HG03565 (cell line): Measurements from ENCODE around the gene SHFL.

Experiments used
- ATAC-seq: cut with Tn5 transposase; IDR thresholded peaks from one replicate; pipeline ENCODE4 v1.9.1; 2021; ENCODE audit warnings: mild to moderate bottlenecking, moderate library complexity; ENCODE audit not compliant: unreplicated experiment

The SHFL gene

DNA sequence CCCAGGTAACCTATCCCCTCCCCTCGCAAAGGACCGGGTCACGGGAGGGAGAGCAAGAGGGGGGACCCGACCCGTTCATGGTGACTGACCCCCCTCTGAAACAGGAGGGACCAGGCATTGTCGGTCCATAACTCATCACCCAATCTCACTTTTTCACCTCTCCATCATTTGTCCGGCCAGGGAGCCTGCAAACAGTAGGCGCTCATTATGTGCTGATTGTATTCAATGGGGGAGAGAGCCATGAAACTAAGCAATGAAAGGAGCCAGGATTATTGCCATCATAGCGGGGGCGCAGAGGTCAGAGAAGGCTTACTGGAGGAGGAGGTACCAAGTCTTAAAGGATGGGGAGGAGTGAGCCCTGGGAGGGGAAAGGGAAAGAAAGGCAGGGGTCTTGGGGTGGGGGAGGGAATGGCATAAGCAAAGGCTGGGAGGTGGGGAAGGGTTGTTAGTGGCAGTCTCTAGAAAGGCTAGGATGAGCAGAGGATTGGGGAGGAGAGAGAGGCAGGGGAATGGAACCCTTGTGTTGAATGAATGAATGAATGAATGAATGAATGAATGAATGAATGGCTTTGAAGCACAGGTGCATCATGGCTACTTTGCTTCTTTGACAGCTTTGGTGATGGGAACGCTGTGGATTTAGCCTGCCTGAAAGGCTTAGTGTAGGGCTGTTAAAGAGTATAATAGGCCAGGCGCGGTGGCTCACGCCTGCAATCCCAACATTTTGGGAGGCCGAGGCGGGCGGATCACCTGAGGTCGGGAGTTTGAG is 1.4 kb downstream of the SHFL start:
- no peak for ATAC-seq

DNA sequence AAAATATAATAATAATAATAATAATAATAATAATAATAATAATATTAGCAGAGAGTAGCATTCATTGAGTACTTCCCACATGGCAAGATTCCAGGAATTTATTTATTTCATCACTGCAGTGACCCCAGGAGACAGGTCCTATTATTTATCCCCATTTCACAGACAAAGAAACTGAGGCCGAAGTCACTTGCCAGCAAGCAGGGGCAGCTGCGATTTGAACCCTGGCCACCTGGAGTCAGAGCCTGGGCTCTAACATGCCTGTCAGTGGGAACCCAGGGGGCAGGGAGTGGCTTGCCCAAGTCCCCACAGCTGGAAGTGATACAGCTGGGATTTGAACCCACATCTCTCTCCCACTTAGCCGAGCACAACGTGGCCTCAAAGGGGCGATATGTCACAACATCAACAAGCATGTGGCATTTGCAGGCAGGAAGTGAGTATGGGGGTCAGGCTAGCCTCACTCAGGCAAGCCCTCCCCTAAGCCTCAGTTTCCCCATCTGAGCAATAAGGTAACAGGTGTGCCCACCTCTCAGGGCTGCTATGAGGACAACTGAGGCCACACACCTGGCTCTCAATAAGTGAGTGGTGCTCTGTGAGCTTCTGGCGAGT is 2.9 kb downstream of the SHFL start:
- ATAC-seq, result no peak

GRCh38 chr19:10089801-10090375 is 3.8 kb downstream of the SHFL start:
- no peak for ATAC-seq

- no peak for ATAC-seq
Observed at GRCh38 chr19:10091370-10091687, 5.2 kb downstream of the SHFL start.

- no peak for ATAC-seq
Observed at GRCh38 chr19:10091895-10092641, 6.0 kb downstream of the SHFL start.

- ATAC-seq, result no peak
Observed at GRCh38 chr19:10092648-10093294, 6.7 kb downstream of the SHFL start.

GRCh38 chr19:10093295-10094186 is 7.4 kb downstream of the SHFL start:
- no peak for ATAC-seq

- ATAC-seq, result no peak
Observed at GRCh38 chr19:10095622-10095947, 9.5 kb downstream of the SHFL start.

- ATAC-seq, result peak; percentile 79
Observed at GRCh38 chr19:10095948-10096614, 10.0 kb downstream of the SHFL start.

DNA sequence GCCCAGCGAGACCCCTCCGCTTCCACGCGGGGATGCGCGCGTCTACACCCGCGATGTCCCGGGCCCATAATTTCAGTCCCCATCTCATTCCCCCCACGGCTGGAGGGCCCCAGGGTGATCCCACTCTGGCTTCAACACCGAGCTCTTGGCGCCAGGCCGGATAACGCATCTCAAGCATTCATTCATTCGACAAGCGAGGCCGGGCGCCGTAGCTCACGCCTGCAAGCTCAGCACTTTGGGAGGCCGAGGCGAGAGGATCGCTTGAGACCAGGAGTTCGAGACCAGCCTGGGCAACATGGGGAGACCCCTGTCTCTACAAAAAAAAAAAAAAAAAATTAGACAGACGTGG is 10.5 kb downstream of the SHFL start:
- ATAC-seq, result no peak

- ATAC-seq, result no peak
Observed at GRCh38 chr19:10100163-10100785, 14.2 kb downstream of the SHFL start.

DNA sequence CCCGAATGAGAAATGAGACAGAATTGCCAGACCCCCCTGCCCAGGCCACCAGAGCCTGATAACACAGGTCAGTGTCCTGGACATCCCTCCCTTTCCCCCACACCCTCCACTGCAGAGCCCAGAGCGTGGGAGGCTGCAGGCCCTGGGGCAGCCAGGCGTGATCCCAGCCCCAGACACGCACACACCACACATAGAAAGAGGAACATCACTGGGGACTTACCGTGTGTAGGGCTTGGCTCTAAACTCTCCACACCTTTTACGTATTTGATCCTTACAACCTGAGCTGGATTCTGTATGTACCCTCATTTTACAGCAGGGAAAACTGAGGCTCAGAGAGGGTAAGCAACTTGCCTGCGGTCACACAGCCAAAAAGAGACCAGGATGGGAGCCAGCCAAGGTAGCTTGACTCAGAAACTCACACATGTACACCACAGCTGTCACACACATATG is 16.7 kb downstream of the SHFL start:
- peak; percentile 23 for ATAC-seq

DNA sequence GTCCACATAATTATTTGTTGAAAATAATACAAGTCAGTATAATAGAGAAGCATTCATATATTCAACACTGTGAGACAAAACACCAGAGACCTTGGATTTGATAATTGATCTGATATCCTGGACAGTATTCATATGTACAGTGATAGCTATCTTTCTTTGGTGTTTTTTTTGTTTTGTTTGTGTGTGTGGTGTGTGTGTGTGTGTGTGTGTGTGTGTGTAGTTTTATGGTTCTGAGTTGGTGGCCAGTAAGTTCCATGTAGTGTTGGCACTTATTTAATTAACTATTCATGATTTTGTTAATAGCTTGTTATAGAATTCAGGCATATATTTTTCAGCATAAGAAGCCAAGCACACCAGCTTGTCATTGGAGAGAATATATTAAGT is 18.0 kb downstream of the SHFL start:
- ATAC-seq, result no peak

DNA sequence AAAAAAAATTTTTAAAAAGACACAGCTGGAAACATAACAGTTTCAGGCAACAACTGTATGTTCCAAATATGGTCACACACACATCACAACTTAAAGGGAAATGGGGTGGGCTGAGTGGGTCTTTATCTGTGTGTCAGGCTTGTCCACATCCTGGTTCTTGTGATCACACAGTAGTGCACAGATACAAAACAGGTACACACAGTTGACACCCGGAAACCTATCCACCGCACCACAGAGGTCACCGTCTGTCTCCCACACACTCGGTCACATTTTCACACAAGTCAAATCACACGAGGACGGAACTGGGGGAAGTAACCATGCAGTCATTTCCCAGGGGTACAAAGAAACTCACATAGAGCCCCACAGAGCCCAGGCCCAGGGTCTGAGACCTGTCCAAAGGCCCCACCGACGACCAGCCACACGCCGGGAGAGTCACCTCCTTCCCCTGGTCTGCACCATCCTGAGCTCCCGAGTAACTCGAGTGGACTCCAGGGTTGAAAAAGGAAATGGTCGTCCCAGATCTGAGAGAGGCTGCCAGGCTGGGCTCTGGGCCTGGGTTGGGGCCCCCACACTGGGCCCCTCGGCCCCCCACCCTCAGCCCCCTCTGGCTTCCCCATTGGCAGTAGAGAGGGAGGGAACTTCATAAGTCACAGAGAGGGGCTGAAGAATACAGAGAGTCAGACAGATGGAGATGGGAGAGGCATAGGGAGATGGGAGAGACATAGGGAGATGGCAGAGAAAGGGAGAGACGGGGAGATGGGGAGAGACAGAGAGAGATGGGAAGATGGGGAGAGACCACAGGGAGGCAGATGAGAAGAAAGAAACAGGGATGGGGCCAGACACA is 18.8 kb downstream of the SHFL start:
- ATAC-seq, result no peak

- ATAC-seq, result peak; percentile 7
Observed at GRCh38 chr19:10105509-10106099, 19.5 kb downstream of the SHFL start.

DNA sequence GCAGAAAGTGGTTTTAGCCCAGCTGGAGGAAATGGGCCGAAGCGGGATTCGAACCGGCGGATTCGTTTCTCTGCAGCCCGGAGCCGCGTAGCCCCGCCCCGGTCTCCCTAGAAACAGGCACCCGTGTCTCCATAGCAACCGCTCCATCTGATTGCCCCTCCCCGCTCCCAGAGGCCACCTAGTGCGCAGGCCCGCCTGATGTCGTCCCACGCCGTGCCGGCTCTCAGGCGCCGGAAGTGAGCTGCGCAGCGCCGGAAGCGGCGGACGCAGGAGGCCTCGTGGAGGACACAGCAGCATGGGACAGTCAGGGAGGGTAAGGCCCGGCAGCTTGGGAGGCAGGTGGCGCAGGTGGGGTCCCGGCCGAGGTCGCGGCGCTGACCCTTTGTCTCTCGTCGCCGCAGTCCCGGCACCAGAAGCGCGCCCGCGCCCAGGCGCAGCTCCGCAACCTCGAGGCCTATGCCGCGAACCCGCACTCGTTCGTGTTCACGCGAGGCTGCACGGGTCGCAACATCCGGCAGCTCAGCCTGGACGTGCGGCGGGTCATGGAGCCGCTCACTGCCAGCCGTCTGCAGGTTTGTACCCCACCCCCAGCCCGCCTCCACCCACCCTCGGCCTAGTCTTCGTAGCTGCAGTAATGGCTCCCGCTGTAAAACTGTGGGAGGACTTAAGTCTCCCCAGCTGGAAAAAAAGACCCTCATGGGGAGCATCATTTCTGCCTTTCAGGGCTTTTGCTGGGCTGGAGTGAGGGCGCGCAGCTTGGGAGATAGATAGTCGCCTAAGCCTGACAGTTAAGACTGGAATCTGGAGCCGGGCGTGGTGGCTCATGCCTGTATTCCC is 20.2 kb downstream of the SHFL start, which contains the start of gene PPAN:
Gene PPAN (plus strand): TSS at position 263 of the 837 bp plus-strand sequence. CDS start 33 bp downstream, at position 296.
- ATAC-seq, result peak; percentile 51

GRCh38 chr19:10107254-10107653 is 21.1 kb downstream of the SHFL start:
- ATAC-seq, result no peak
